WTC11 (cell line): ENCODE measurements around the gene REN. TPM values are rescaled to one million over a fixed set of nuclear protein-coding genes. Genes with fewer than 3 reads are reported as not detected.

ENCODE experiments used
- ATAC-seq: fragments of 200-7000 bp; cut with Tn5 transposase; 2 replicates; pipeline ENCODE4 v1.10.0; 2021; ENCODE audit warnings: mild to moderate bottlenecking, moderate library complexity
- CTCF ChIA-PET: fragments of 300-600 bp; sonication (Branson Sonifier 250); formaldehyde crosslinking; loops from one replicate; lab custom pipeline; 2021; ENCODE audit warnings: antibody characterized with exemption; lab: Charles Lee
- POLR2A ChIA-PET: fragments of 350-600 bp; sonication (Branson Sonifier 250); formaldehyde crosslinking; loops from one replicate; lab custom pipeline; 2021; ENCODE audit warnings: antibody characterized with exemption; lab: Charles Lee
- DNase-seq: peaks from one replicate; pipeline ENCODE4 v3.0.0; 2021; ENCODE audit warnings: low spot score
- H3K27ac Mint-ChIP-seq: 2 replicates; pipeline ENCODE4 v1.8.0; 2021; ENCODE audit warnings: mixed read lengths
- H3K27me3 Mint-ChIP-seq: 2 replicates; pipeline ENCODE4 v1.8.0; 2021; ENCODE audit warnings: low read depth, mild to moderate bottlenecking, moderate library complexity, mixed read lengths
- H3K36me3 Mint-ChIP-seq: 2 replicates; pipeline ENCODE4 v1.8.0; 2021; ENCODE audit warnings: mixed read lengths
- H3K4me1 Mint-ChIP-seq: 2 replicates; pipeline ENCODE4 v1.8.0; 2022; ENCODE audit warnings: mixed read lengths
- H3K4me3 Mint-ChIP-seq: 2 replicates; pipeline ENCODE4 v1.8.0; 2021; ENCODE audit warnings: mild to moderate bottlenecking, moderate library complexity, mixed read lengths
- H3K9me3 Mint-ChIP-seq: 2 replicates; pipeline ENCODE4 v1.8.0; 2021; ENCODE audit warnings: mixed read lengths
- CREM ChIP-seq: sonication (generic); formaldehyde crosslinking; IDR thresholded peaks from 2 replicates; pipeline ENCODE4 v1.8.1; 2022; ENCODE audit warnings: mild to moderate bottlenecking, missing genetic modification reagents, moderate library complexity
- E2F1 ChIP-seq: sonication (generic); formaldehyde crosslinking; IDR thresholded peaks from 2 replicates; pipeline ENCODE4 v1.8.0; 2022; ENCODE audit warnings: mild to moderate bottlenecking, missing genetic modification reagents
- EMX1 ChIP-seq: fragments of 250-450 bp; sonication (Bioruptor Pico); IDR thresholded peaks from 2 replicates; pipeline ENCODE4 v1.8.0; 2021; ENCODE audit warnings: mild to moderate bottlenecking
- ETV6 ChIP-seq: sonication (generic); formaldehyde crosslinking; IDR thresholded peaks from 2 replicates; pipeline ENCODE4 v1.8.1; 2022; ENCODE audit warnings: mild to moderate bottlenecking, missing genetic modification reagents
- GABPB1 ChIP-seq: sonication (generic); formaldehyde crosslinking; IDR thresholded peaks from 2 replicates; pipeline ENCODE4 v1.8.1; 2023; ENCODE audit warnings: mild to moderate bottlenecking, missing genetic modification reagents
- GRHL2 ChIP-seq: fragments of 250-450 bp; sonication (Bioruptor Pico); IDR thresholded peaks from 2 replicates; pipeline ENCODE4 v1.8.0; 2022; ENCODE audit warnings: mild to moderate bottlenecking, moderate library complexity; ENCODE audit not compliant: insufficient replicate concordance, severe bottlenecking
- JAZF1 ChIP-seq: fragments of 250-450 bp; sonication (Bioruptor Pico); IDR thresholded peaks from 2 replicates; pipeline ENCODE4 v1.9.0; 2021; ENCODE audit warnings: moderate library complexity, mild to moderate bottlenecking, inconsistent platforms
- KAT7 ChIP-seq: sonication (generic); formaldehyde crosslinking; IDR thresholded peaks from 2 replicates; pipeline ENCODE4 v1.8.1; 2023; ENCODE audit warnings: missing genetic modification reagents, mild to moderate bottlenecking, borderline replicate concordance
- MXD4 ChIP-seq: fragments of 250-450 bp; sonication (Bioruptor Pico); IDR thresholded peaks from 2 replicates; pipeline ENCODE4 v1.8.0; 2021; ENCODE audit warnings: mild to moderate bottlenecking, moderate library complexity, borderline replicate concordance
- NFATC4 ChIP-seq: fragments of 250-450 bp; sonication (Bioruptor Pico); IDR thresholded peaks from 2 replicates; pipeline ENCODE4 v1.9.0; 2021; ENCODE audit warnings: mild to moderate bottlenecking
- PREB ChIP-seq: sonication (generic); formaldehyde crosslinking; IDR thresholded peaks from 2 replicates; pipeline ENCODE4 v1.8.1; 2022; ENCODE audit warnings: mild to moderate bottlenecking, missing genetic modification reagents, moderate library complexity, borderline replicate concordance
- RELA ChIP-seq: sonication (generic); formaldehyde crosslinking; IDR thresholded peaks from 2 replicates; pipeline ENCODE4 v1.8.1; 2022; ENCODE audit warnings: missing genetic modification reagents, mild to moderate bottlenecking, borderline replicate concordance
- SOX15 ChIP-seq: fragments of 250-450 bp; sonication (Bioruptor Pico); IDR thresholded peaks from 2 replicates; pipeline ENCODE4 v1.9.0; 2021; ENCODE audit warnings: mild to moderate bottlenecking
- ZNF121 ChIP-seq: sonication (generic); formaldehyde crosslinking; IDR thresholded peaks from 2 replicates; pipeline ENCODE4 v1.8.0; 2023; ENCODE audit warnings: missing genetic modification reagents
- ZNF263 ChIP-seq: sonication (generic); formaldehyde crosslinking; IDR thresholded peaks from 2 replicates; pipeline ENCODE4 v1.8.1; 2022; ENCODE audit warnings: low read depth, mild to moderate bottlenecking, moderate library complexity, missing genetic modification reagents
- ZNF416 ChIP-seq: fragments of 250-450 bp; sonication (Bioruptor Pico); IDR thresholded peaks from 2 replicates; pipeline ENCODE4 v1.9.0; 2021; ENCODE audit warnings: mild to moderate bottlenecking, inconsistent platforms
- ZSCAN18 ChIP-seq: fragments of 250-450 bp; sonication (Bioruptor Pico); IDR thresholded peaks from 2 replicates; pipeline ENCODE4 v2.1.2; 2022; ENCODE audit warnings: mild to moderate bottlenecking, moderate library complexity
- total RNA-seq: library from RNA; stranded (reverse); gene quantifications from 3 replicates; pipeline ENCODE4 v1.2.3, GENCODE V29; 2021
- TF ChIP-seq, protein P1 (sequence below): fragments of 200-600 bp; IDR thresholded peaks from 2 replicates; pipeline ENCODE4 v1.8.0; 2022; ENCODE audit warnings: antibody characterized with exemption
- TF ChIP-seq, protein P2 (sequence below): sonication (generic); formaldehyde crosslinking; IDR thresholded peaks from 2 replicates; pipeline ENCODE4 v1.8.0; 2023; ENCODE audit warnings: missing genetic modification reagents
- TF ChIP-seq, protein P3 (sequence below): fragments of 250-450 bp; sonication (Bioruptor Pico); IDR thresholded peaks from 2 replicates; pipeline ENCODE4 v1.8.0; 2021; ENCODE audit warnings: mild to moderate bottlenecking

The REN gene
- total RNA-seq, 1 experiment from 2014 or later = not detected

- H3K9me3 Mint-ChIP-seq = no peaks in the 10 kb centered on the region
- POLR2A ChIA-PET = no interaction called here
- TF ChIP-seq CREM (no peak), JAZF1 (no peak), ZNF263 (CRISPR knock-in tag) (no peak), ETV6 (no peak), GABPB1 (CRISPR knock-in tag) (no peak), RELA (no peak), ZNF416 (CRISPR knock-in tag) (no peak), MXD4 (CRISPR knock-in tag) (no peak), ZNF121 (CRISPR knock-in tag) (no peak), ZSCAN18 (CRISPR knock-in tag) (no peak), GRHL2 (CRISPR knock-in tag) (no peak), SOX15 (CRISPR knock-in tag) (no peak), EMX1 (CRISPR knock-in tag) (no peak)
- TF ChIP-seq, protein P1, sequence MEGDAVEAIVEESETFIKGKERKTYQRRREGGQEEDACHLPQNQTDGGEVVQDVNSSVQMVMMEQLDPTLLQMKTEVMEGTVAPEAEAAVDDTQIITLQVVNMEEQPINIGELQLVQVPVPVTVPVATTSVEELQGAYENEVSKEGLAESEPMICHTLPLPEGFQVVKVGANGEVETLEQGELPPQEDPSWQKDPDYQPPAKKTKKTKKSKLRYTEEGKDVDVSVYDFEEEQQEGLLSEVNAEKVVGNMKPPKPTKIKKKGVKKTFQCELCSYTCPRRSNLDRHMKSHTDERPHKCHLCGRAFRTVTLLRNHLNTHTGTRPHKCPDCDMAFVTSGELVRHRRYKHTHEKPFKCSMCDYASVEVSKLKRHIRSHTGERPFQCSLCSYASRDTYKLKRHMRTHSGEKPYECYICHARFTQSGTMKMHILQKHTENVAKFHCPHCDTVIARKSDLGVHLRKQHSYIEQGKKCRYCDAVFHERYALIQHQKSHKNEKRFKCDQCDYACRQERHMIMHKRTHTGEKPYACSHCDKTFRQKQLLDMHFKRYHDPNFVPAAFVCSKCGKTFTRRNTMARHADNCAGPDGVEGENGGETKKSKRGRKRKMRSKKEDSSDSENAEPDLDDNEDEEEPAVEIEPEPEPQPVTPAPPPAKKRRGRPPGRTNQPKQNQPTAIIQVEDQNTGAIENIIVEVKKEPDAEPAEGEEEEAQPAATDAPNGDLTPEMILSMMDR = no peak
- TF ChIP-seq, protein P2, sequence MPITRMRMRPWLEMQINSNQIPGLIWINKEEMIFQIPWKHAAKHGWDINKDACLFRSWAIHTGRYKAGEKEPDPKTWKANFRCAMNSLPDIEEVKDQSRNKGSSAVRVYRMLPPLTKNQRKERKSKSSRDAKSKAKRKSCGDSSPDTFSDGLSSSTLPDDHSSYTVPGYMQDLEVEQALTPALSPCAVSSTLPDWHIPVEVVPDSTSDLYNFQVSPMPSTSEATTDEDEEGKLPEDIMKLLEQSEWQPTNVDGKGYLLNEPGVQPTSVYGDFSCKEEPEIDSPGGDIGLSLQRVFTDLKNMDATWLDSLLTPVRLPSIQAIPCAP = no peak
- TF ChIP-seq, protein P3, sequence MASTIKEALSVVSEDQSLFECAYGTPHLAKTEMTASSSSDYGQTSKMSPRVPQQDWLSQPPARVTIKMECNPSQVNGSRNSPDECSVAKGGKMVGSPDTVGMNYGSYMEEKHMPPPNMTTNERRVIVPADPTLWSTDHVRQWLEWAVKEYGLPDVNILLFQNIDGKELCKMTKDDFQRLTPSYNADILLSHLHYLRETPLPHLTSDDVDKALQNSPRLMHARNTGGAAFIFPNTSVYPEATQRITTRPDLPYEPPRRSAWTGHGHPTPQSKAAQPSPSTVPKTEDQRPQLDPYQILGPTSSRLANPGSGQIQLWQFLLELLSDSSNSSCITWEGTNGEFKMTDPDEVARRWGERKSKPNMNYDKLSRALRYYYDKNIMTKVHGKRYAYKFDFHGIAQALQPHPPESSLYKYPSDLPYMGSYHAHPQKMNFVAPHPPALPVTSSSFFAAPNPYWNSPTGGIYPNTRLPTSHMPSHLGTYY (CRISPR knock-in tag) = no peak
- peaks cover 29% of the 10 kb centered on the region for H3K27me3 Mint-ChIP-seq
- peaks cover 10% of the 10 kb centered on the region for H3K4me1 Mint-ChIP-seq
- ATAC-seq (no peak), DNase-seq (no peak)
- CTCF ChIA-PET = interaction anchor here (0.6 to 1.8 kb wide), 6 partner anchors 8 to 244 kb away, joined by 3 to 9 read pairs (median 4); no protein-coding TSS in a partner anchor
- H3K36me3 Mint-ChIP-seq = no peaks in the 10 kb centered on the region
- no peak overlapping the region for H3K4me3 Mint-ChIP-seq
- H3K27ac Mint-ChIP-seq = no peak overlapping the region
These were observed 11.4 kb downstream of the REN start for GRCh38 chr1:204154568-204155255.

DNA sequence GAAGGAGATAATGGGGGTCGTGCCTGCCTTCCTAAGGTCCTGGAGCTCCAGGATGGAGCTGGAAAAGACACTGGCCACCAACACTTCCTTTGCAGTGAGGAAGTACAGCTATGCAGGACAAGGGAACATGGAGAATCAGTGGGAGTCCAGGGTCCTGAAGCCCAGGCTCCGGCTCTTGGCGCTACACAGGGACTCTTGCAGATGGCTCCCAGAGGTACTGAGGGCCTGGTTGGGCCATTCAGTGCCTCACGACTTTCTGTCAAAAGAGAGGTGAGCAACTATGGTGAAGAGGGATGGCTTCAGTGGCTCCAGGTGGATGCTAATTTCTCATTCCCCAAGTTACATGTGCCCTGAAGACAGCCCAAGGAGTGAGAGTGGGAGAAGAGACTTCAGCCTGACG is 12.5 kb downstream of the REN start:
- CTCF ChIA-PET = interaction anchor here (0.8 to 1.8 kb wide), 3 partner anchors 9 to 245 kb away, joined by 4 to 9 read pairs (median 6); no protein-coding TSS in a partner anchor
- no peak for ATAC-seq

More for the DNA sequence above, 12.5 kb downstream of the REN start:
- Mint-ChIP-seq H3K27ac (no peak overlapping the region), H3K4me3 (no peak overlapping the region), H3K4me1 (peaks cover 20% of the 10 kb centered on the region), H3K36me3 (no peaks in the 10 kb centered on the region), H3K9me3 (no peaks in the 10 kb centered on the region), H3K27me3 (peaks cover 29% of the 10 kb centered on the region)
- TF ChIP-seq NFATC4 (CRISPR knock-in tag) (no peak), PREB (CRISPR knock-in tag) (no peak), E2F1 (CRISPR knock-in tag) (no peak), KAT7 (CRISPR knock-in tag) (no peak)
- DNase-seq = no peak
- POLR2A ChIA-PET = no interaction called here
